Endothelial cell of umbilical vein (primary cell): Measurements from ENCODE around the gene RETREG2.

Experiments used
- EZH2 ChIP-seq: IDR thresholded peaks from 2 replicates; pipeline ENCODE4 v1.6.1; 2012; ENCODE audit warnings: borderline replicate concordance, low read depth, mild to moderate bottlenecking, moderate library complexity, low read length, inconsistent platforms; ENCODE audit not compliant: severe bottlenecking
- FOS ChIP-seq: IDR thresholded peaks from 2 replicates; pipeline ENCODE4 v1.6.1; 2011; ENCODE audit warnings: mild to moderate bottlenecking, low read length, moderate library complexity, borderline replicate concordance; ENCODE audit not compliant: insufficient read depth
- GATA2 ChIP-seq: IDR thresholded peaks from 2 replicates; pipeline ENCODE4 v1.7.0; 2011; ENCODE audit warnings: low read depth, mild to moderate bottlenecking, moderate library complexity, mixed read lengths, low read length; ENCODE audit not compliant: insufficient read length, insufficient read depth
- JUN ChIP-seq: IDR thresholded peaks from 2 replicates; pipeline ENCODE4 v1.6.1; 2011; ENCODE audit warnings: borderline replicate concordance, low read depth; ENCODE audit not compliant: insufficient read length, insufficient read depth
- MYC ChIP-seq: IDR thresholded peaks from one replicate; pipeline ENCODE4 v1.6.1; 2011; ENCODE audit warnings: mild to moderate bottlenecking, low read depth, low read length
- POLR2A ChIP-seq: IDR thresholded peaks from 2 replicates; pipeline ENCODE4 v1.6.1; 2012; ENCODE audit warnings: low read depth, mild to moderate bottlenecking, control low read depth, low read length
- POLR2AphosphoS5 ChIP-seq: IDR thresholded peaks from 2 replicates; pipeline ENCODE4 v1.6.1; 2012; ENCODE audit warnings: low read depth, mild to moderate bottlenecking, control low read depth, low read length, moderate library complexity; ENCODE audit not compliant: insufficient read depth
- TF ChIP-seq, protein P1 (sequence below), 2 donors: IDR thresholded peaks; 1 replicate in 1 of 2; 2 replicates in 1 of 2; pipeline ENCODE4 v1.5.1; 2011; ENCODE audit warnings: low read length in 2 of 2, mild to moderate bottlenecking in 2 of 2, moderate library complexity in 2 of 2, control low read depth in 1 of 2, inconsistent platforms in 1 of 2, low read depth in 1 of 2; ENCODE audit not compliant: insufficient read depth in 1 of 2; ENCODE audit errors: extremely low read depth in 1 of 2
- TF ChIP-seq, protein P2 (sequence below): IDR thresholded peaks from 2 replicates; pipeline ENCODE4 v1.6.1; 2011; ENCODE audit not compliant: insufficient read depth, insufficient read length

DNA sequence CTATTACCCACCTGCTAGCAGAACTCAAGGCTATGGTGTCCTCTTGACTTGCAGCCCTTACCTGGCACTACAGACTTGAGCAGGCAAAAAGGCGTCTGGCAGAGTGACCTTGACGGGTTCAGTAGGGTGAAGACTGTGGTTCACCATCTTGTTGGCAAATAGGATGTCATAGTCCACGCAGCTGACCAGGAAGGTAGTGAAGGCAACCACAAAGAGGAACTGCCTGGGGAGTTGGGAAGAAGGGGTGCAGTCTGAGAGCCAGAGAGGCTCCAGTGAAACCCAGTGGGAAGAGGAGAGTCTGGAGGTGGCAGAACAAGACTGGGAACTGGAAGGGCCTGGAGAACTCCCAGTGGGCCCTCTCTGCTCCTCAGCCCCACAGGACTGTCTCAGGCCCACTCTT, 47.3 kb downstream of the RETREG2 start:
- TF ChIP-seq, protein P1, sequence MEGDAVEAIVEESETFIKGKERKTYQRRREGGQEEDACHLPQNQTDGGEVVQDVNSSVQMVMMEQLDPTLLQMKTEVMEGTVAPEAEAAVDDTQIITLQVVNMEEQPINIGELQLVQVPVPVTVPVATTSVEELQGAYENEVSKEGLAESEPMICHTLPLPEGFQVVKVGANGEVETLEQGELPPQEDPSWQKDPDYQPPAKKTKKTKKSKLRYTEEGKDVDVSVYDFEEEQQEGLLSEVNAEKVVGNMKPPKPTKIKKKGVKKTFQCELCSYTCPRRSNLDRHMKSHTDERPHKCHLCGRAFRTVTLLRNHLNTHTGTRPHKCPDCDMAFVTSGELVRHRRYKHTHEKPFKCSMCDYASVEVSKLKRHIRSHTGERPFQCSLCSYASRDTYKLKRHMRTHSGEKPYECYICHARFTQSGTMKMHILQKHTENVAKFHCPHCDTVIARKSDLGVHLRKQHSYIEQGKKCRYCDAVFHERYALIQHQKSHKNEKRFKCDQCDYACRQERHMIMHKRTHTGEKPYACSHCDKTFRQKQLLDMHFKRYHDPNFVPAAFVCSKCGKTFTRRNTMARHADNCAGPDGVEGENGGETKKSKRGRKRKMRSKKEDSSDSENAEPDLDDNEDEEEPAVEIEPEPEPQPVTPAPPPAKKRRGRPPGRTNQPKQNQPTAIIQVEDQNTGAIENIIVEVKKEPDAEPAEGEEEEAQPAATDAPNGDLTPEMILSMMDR (IDR thresholded peaks at IDR 0.05; ENCODE audit: extremely low read depth in 1 of 2, insufficient read depth in 1 of 2, low read depth in 1 of 2, low read length in 2 of 2) = no peak
- no peak for TF ChIP-seq POLR2AphosphoS5
- TF ChIP-seq POLR2A = no peak
- no peak for TF ChIP-seq GATA2
- no peak for TF ChIP-seq EZH2
- no peak for TF ChIP-seq JUN
- TF ChIP-seq, protein P2, sequence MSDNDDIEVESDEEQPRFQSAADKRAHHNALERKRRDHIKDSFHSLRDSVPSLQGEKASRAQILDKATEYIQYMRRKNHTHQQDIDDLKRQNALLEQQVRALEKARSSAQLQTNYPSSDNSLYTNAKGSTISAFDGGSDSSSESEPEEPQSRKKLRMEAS = no peak
- no peak for TF ChIP-seq FOS
- TF ChIP-seq MYC = no peak
